Amygdala (tissue), 56 donors: ENCODE data around the gene IGIP.

Experiments
- DNase-seq, 56 donors: peaks; one replicate each; lab custom pipeline; 2025; lab: John Stamatoyannopoulos, UW

IGIP gene

DNA sequence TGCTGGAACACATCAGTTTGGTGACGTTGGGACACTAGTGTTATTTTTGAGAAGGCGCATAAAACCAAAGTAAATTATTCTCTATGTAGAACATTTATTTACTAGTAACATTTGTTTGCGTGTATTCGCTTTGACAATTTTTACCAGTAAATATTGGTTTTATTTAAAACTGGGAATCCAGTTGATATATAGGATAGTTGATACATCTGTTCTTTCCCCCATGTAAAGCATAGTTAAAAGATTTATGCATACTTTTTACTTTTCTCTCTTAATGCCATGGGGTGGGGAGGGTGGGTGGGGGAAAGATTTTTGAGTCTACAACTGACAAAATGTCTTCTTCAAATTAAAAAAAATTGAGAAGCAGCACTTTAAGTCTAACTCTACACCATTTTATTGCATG lies at the start of gene IGIP:
Gene IGIP, plus strand, starts transcription at position 301 of the 400 bp plus-strand sequence. CDS start 2,540 bp downstream, outside the sequence.
- no peak for DNase-seq

DNA sequence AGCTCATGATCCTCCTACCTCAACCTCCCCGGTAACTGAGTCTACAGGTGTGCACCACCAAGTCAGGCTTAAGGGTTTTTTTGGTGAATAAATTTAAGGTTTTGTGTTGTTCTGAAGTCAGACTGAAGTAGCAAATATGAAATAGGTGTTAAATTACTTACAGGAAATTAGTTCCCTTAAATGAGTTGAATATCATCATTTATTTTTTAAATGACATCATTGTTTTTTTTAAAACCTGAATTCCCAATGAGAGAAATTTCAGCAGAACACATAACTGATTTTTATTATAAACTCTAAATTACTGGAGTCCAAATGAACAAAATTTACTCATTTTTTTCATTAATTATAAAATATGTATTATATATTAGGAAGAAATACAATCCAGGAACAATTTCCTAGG lies 49.6 kb upstream of the IGIP start:
- no peak for DNase-seq

DNA sequence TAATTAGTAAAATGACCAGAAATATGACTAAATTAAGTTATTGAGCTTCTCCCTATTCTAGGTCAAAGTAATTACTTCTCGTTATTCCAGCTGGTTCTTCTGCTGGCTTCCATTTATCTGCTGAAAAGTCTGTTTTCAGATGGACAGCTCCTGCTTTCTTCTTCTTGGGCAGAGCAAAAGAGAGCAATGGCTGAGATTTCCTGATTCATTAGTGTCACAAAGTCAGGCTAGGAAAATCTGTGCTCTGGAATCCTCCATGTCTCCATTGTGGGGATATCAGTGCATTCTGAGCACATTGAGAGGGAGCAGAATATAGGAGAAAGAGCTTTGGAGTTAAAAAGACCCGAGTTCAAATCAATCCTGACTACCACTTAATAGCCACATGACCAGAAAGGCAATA lies 48.9 kb upstream of the IGIP start:
- DNase-seq = no peak

DNA sequence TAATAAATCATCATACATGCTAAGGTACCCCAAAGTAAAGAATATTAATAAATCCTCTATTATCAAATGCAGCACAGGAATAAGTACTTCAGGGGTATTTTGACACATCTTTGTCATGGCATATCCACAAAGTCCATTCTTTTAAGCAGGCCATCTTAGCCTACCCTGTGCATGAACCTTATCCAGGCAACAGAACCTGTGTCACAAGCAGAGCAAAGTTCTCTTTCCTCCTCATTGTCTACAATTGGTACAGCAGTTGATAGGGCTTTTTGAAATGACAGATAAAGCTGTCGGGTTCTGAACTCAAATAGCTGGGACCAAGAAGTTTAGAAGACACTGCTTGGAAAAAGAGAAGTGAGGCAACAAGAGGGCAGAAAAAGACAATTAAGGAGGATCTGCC lies 42.6 kb upstream of the IGIP start:
- DNase-seq = no peak

DNA sequence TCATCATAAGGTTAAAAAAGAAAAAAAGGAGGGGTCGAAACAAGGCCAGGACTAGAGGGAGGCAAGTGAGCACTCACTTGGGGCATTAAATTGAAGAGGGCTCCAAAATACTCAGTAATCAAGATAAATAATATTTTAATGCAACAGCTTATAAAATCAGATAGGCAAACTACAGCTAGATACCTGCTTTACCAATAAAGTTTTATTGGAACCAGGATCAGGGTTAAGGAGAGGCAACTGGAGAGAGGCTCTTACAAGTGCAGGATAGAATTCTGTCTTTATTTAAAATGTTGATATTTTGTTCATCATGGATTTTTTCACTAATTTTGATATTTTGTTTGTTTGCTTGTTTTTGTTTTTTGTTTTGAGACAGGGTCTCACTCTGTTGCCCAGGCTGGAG lies 42.1 kb upstream of the IGIP start:
- DNase-seq = no peak

DNA sequence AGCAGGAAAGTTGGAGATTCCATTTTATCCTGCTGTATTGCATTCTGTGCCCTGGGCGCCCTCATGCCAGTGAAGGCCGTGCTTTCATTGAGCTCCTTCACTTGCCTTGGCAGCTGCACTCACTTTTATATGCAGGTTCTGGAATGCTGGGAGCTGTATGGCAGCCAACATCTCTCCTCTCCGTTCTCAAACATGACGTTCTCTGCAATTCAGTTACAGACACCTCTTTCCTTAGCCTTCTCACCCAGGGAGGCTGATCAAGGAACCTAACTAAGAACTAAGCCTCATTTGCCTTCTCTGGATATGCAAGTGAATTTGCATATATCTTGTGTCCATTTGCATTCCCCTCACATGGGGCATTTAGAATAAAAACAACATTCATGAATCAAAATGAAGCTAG lies 41.2 kb upstream of the IGIP start:
- peak in 9 of 56 donors; percentile 4 to 46 (median 14) for DNase-seq

DNA sequence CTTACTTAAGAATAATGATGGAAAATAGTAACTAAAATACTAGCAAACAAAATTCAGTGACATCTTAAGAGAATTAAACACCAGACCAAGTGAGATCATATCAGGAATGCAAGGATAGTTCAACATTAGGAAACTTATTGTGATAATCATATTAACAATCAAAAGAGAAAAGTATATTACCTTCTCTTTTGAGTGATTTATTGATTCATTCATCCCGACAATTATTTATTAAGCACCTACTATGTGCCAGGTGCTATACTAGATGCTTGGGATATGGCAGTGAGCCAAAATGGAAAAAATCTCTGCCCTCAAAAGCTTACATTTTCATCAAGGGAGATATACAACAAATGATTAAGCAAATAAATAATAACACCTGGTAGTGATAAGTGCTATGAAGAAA lies 35.5 kb upstream of the IGIP start:
- no peak for DNase-seq

DNA sequence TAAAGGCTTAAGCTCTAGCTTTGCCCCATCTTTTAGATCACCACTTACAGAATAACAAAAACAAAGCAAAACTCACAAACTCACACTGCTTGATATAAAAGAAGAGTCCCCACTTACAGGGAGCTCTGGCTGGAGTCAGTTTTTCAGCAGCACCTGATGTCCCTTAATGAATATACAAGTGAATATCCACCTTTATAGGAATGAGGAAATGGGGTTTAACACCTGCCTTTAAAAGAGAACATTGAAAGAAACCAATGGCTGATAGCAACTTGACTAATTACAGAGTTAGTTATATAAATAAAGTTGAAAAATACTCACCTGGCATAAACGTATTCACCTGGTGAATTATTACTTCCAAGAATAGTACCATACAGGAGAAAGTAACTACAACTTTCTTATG lies 32.6 kb upstream of the IGIP start:
- DNase-seq = no peak

DNA sequence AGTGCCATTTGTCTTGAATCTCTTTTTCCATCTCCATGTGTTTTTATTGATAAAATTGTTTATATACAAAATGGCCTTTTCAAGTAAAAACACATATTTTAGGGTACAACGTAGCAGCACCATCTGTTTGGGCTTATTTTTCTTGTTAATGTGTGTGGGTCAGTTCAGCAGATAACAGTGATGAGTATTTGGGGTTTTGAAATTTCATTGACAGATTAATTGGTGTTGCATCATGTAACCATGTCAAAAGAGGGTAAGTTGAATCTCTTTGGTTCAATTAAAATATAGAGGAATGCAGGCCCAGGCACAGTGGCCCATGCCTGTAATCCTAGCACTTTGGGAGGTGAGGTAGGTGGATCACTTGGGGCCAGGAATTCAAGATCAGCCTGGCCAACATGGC lies 31.9 kb upstream of the IGIP start:
- no peak for DNase-seq

DNA sequence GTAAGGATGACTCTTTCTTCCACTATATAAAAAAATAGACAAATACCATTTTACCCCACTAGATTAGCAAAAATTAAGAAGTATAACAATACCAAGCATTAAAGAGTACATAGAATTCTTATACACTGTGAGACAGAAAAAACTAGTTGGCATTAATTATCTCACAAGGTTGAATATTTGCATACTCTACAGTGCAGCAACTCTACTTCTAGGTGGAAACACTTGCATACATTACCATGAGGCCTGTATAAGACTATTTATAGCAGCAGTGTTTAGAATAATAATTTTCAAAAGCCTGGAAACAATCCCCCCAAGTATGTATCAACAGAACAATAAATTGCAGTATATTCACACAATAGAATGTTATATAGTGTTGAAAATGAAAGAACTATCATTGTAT lies 30.8 kb upstream of the IGIP start:
- DNase-seq = no peak

DNA sequence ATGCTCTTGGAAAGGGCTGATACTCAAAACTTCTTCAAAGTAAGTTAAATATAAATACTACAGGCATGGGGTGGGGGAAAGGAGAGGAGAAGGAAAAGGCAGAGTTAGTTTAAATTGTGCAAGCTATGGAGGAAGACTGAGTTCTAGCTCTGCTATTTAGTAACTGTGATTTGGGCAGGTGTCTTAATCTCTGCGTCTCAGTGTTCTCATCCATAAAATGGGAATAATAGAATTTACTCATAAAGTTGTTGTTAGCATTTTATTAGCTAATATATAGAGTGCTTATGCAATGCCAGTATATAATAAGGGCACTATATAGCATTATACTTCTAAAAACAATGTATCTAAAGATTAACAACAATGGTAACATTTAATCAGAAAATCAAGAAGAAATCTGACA lies 24.6 kb upstream of the IGIP start:
- no peak for DNase-seq

DNA sequence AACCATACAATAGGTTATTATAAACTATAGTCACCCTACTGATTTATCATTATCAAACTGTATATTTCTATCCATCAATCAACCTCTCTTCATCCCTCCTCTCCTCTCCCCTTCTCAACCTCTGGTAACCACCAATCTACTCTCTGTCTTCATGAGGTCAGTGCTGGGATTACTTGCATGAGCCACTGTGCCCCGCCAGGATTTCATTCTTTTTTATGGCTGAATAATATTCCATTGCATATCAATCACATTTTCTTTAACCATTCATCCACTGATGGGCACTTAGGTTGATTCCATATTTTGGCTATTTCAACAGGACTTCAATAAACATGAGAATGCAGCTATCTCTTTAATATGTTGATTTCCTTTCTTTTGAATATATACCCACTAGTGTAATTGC lies 22.6 kb upstream of the IGIP start:
- DNase-seq = no peak

DNA sequence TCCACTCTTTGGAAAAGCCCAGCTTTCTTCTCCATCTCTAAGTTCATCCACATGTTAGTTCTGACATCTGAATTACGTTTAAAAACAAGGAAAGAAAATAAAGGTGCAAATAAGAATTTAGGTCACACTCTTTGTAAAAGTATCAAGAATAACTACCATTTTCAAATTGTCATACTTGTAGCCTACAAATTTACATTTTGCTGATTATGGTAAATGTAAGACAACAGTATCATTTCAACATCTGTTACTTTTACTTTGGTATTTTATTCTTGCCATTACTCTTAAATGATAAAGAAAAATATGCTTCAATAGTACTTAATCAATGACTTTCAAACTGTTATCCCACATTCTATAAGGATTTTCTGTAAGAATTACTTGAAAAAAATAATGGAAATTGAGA lies 21.6 kb upstream of the IGIP start:
- DNase-seq = no peak

DNA sequence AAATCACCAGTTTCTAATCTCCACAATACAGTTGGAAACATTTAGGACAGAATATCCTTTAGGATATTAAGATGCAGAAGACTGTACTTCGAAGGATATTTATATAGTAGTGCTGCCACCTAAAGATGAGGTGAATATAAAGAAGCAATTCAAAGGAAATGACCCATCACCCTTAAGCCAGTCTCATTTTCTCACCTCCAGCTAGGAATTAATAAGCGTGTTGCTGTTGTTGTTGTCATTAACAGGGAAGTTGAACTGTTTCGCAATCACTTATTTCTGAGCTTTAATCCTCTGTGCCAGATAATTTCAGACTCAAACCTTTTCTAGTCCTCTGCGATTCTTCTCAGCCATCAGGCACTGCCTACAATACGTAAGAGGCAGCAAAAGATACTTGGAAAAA lies 19.6 kb upstream of the IGIP start:
- DNase-seq = no peak

DNA sequence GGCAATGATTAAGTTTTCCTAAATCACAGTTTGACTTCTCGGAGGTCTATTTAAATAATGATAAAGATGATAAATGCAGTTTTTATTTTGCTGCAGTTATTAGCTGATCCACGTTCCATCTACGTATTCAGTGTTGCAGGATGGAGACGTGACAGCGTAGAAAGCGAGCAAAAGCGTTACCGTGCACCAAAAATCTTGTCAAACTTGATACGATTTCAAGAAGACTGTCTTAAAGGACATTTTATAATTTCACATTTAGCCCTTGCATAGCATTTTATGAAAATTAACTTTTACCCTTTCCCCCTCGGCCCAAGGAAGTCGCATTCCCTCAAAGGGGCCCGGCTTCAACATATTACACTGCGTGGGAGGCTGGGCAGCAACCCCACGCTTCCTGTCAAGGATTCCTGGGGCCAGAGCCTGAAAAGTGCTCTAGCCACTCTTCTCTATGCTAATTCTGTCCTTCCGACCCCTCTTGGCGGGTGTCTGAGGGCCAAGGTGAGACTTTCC lies 18.9 kb upstream of the IGIP start:
- DNase-seq = peak in 1 of 56 donors; percentile 26

DNA sequence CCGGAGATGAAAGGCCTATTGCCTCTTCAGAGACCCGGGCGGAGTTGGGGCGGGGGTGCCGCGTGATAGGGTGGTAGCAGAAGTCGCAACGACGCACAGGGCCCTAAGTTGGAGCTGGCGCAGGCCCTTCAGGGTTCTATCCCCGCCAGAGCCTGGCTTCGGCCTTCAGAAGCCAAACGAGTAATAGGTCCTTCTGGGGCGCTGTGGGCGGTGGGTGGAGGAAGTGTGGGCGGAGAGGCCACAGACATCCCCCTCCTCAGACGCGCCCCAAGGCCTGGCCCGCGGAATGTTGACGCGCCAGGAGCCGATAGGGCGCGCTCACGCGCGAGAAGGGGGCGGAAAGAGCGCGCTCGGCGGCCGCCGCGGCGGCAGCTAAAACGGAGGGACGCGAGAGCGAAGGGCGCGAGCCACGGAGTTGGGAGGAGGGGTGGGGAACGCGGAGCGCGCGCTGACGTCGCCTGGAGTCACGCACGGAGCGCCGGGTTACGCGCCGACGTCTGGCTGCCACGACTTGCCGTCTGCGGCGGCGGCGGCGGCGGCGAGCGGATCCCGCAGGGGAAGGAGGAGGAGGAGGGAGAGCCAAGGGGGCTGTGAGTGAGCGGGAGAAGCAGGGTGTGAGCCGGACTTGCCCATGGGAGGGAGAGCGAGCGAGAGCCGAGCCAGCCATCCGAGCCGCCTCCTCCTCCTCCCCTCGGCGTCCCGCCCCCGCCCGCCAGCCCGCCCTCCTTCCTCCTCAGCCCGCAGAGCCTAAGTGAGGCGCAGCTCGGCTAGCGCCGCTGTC lies 18.2 kb upstream of the IGIP start:
- peak in 55 of 56 donors; percentile 46 to 94 (median 85) for DNase-seq

DNA sequence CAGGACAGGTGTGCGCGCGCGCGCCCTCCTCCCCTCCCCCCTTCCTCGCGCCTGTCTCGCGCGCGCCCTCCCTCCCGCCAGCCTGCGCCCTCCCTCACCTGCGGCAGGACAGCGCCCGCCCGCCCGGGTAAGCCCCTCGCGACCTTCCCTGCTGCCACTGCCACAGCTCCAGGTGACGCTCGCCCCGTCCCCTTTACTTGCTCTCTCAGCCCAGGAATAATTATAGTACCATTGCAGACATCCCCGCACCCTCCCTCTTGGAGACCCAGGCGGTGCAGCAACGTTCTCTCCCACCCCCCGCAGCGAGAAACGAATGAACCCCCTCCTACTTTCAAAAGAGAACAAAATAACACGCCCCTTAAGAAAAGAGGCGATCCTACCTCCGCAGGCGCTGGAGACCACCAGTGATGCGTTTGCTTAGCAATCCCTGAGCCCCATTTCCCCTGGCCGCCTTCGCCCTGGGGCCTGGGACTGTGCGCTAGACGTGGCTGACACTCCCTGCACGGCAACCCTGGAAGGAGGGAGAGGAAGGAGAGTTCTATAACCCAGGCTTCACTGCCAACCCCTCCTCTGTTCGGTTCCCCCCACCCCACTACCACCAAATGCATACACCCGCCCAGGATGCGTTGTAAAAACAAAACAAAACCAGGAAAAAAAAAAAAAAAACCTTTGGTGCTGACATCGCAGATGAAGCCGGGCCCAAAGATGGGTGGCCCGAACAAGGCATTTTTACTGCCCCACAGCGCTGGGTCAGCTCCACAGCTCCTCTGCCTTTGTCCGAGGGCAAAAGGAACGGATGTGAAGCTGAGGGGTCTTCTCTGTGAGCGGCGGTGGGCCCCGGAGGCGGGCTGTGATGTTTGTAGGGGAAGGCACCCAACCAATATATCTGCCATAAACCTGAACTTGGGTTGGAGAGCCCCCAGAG lies 17.4 kb upstream of the IGIP start:
- DNase-seq = peak in 12 of 56 donors; percentile 12 to 71 (median 40)

DNA sequence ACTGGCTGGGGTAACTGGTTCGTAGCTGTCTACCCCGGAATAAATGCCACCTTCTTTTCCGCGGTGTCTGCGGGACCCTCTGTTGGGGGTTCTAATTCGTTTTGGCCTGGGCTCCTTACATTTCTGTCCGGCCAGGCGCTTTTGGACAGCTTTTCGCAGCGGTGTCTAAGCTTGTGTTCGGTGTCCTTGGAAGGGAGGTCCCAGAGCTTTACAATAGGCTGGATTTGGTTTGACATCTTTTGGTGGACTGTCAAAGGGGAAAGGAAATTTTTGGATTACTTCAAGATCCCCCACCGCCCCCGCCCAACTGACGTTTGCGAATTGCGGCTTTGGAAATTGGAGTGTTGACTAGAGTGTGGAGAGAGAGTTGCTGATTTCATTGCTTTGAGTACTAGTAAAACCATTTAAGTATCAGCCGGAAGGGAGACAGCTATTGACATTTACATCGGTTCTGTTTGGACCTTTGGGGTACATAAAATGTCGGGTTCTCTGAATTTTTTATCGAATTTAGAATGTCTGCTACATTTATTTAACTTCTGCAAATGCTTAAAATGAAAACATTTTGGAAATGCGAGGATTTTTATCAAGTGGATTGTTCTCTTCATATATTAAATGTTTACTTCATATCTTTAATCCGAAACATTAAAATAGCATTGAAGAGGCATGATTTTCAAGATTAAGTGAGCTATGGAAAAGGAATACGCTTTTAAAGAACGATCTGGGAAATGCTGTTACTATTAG lies 16.5 kb upstream of the IGIP start:
- DNase-seq = peak in 5 of 56 donors; percentile 3 to 57 (median 23)

DNA sequence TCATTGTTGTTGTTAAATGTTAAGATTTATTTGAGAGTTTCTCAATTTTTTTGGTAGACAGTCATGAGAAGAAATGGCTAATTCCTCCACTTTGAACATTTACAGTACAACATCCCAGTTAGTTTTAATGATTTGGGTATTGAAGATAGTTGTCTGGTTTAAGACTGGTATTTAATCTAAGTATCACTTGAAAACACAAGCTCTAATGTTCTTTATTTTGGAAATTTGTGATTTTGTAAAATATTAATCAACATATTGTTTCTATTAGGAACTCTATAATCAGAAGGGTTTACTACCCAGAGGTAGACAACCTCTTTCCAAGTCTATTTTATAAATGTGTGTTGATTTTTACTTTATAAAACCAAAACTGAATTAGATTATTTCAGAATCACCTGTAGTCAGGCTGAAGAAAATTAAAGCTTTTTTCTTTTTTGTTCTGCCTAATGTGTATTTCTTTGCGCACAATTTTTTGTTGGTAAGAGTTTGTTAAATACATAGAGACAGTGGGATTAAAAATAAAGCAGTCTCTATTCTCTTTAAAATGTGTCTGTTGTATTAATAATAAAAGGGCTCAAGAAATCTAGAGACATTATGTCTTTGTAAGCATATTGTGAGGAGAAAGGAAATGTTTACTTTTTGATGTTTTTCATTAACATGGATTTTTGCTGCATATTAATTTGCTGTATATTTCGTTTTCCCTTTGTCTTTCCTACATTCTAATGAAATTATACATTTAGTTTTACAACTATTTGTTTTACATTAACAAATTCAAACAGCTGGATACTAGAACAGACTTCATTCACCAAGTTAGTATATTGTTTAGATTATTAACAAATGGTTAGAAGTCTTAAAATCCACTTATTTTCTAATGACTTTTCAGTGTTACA lies 15.7 kb upstream of the IGIP start:
- DNase-seq = no peak

DNA sequence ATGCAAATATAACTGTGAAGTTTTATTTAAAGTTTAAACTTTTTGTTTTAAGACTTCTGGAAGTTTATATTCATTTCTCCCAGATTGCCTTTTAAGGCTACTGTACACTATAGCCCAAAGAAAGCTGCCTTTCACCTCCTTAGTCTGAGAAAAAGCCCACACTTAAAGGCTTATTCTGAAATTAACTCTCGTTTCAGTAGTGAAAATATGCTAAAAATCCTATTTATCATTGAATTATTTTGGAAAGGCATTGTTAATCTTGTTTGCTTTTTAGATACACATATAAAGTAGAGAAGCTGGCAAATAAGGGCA lies 15.1 kb upstream of the IGIP start:
- DNase-seq = no peak
